OCI-LY1 (cell line): ENCODE data around the gene STON2.

Experiments used
- EZH2 ChIP-seq: fragments of 200-600 bp; sonication (generic), shearing (Covaris generic); IDR thresholded peaks from 2 replicates; pipeline ENCODE4 v1.8.0; 2017; ENCODE audit warnings: borderline replicate concordance, mixed run types, mild to moderate bottlenecking, antibody characterized with exemption, low read length, moderate library complexity, mixed read lengths
- TF ChIP-seq, protein P1 (sequence below): fragments of 200-600 bp; sonication (generic), shearing (Covaris generic); IDR thresholded peaks from 2 replicates; pipeline ENCODE4 v1.5.1; 2017; ENCODE audit warnings: mild to moderate bottlenecking, antibody characterized with exemption, low read length, moderate library complexity, mixed read lengths

DNA sequence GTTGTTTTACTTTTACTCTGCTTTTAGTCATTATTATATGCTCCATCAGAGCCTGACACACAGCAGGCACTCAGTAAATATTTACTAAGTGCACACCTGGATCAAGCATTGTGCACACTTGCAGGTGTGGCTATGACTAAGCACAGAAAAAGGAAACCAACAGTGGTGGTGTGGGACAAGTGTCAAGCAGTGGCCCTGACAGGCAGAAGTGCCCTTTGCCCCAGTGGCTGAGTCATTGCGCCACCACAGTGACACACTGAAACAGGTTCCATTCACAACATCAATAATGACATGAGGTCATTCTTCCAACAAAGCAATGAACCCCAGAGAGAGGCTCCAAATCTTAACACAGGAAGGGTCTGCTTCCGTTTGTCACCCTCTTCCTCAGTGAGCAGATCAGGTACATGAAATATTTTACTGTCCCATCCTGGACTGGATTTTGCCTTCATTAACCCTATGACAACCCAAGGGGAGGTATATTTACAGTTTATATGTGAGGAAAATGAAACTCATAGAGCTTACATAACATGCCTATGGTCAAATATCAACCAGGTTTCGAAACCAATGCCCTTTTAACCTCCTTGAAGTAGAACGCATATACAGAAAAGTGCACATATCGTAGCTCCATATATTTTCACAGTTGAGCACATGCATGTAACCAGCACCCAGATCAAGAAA is 96.7 kb downstream of the STON2 start:
- TF ChIP-seq, protein P1, sequence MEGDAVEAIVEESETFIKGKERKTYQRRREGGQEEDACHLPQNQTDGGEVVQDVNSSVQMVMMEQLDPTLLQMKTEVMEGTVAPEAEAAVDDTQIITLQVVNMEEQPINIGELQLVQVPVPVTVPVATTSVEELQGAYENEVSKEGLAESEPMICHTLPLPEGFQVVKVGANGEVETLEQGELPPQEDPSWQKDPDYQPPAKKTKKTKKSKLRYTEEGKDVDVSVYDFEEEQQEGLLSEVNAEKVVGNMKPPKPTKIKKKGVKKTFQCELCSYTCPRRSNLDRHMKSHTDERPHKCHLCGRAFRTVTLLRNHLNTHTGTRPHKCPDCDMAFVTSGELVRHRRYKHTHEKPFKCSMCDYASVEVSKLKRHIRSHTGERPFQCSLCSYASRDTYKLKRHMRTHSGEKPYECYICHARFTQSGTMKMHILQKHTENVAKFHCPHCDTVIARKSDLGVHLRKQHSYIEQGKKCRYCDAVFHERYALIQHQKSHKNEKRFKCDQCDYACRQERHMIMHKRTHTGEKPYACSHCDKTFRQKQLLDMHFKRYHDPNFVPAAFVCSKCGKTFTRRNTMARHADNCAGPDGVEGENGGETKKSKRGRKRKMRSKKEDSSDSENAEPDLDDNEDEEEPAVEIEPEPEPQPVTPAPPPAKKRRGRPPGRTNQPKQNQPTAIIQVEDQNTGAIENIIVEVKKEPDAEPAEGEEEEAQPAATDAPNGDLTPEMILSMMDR: no peak
- TF ChIP-seq EZH2: no peak
